ENCODE measurements around the gene PALLD.

GRCh38 chr4:168503652-168504362 lies 7.0 kb downstream of the PALLD start:
- TF ChIP-seq GATA2 (IDR thresholded peaks at IDR 0.05; ENCODE audit: low read depth, low read length) (no peak), GATA3 (IDR thresholded peaks at IDR 0.05; ENCODE audit: low read depth, low read length) (no peak)
